ENCODE results near the gene RAP1GDS1.
"Not testable (repeated sequence)": the region's sequence is repeated elsewhere in the genome, so short reads cannot be mapped to it uniquely, and the experiment has no call there.

Gene RAP1GDS1

GRCh38 chr4:98420151-98420550 is 159.0 kb downstream of the RAP1GDS1 start:
- peaks cover 14 to 41% (median 33%) of the 10 kb centered on the region in 4 experiments for H3K36me3 ChIP-seq (ENCODE audit: control insufficient read depth in 4 of 4, insufficient read depth in 4 of 4, low read length in 3 of 4)

GRCh38 chr4:98421111-98421510 is 159.9 kb downstream of the RAP1GDS1 start:
- WGBS (ENCODE audit: insufficient coverage) = 100% methylated on average over 5 of the region's 5 CpGs
- Histone ChIP-seq H3K4me3 (ENCODE audit: control insufficient read depth in 1 of 7, extremely low read depth in 1 of 7, insufficient read depth in 4 of 7, low read depth in 2 of 7, low read length in 6 of 7) (no peak overlapping the region), H3K27ac (ENCODE audit: insufficient read depth in 1 of 2, low read depth in 1 of 2, low read length in 2 of 2, poor library complexity in 1 of 2, severe bottlenecking in 2 of 2) (no peak overlapping the region), H3K4me1 (ENCODE audit: control extremely low read depth in 1 of 4, control insufficient read depth in 4 of 4, insufficient read depth in 4 of 4, low read length in 3 of 4) (no peaks in the 10 kb centered on the region), H3K36me3 (ENCODE audit: control insufficient read depth in 4 of 4, insufficient read depth in 4 of 4, low read length in 3 of 4) (peaks cover 14 to 42% (median 35%) of the 10 kb centered on the region in 4 experiments), H3K9me3 (ENCODE audit: control extremely low read depth in 1 of 5, control insufficient read depth in 4 of 5, insufficient read depth in 2 of 5, low read depth in 1 of 5, low read length in 4 of 5) (peaks cover 0 to 6% (median 0%) of the 10 kb centered on the region in 5 experiments), H3K27me3 (replicated peaks in 2 of 5; ENCODE audit: control insufficient read depth in 4 of 5, insufficient read depth in 5 of 5, low read length in 4 of 5) (no peaks in the 10 kb centered on the region)
- no peak for DNase-seq
- CTCF ChIA-PET = interaction anchor here (1.6 kb wide), 1 partner anchor 18 kb away, joined by 3 read pairs; no protein-coding TSS in a partner anchor
- POLR2A ChIA-PET = no interaction called here

More at GRCh38 chr4:98420151-98420550, 159.0 kb downstream of the RAP1GDS1 start:
- H3K27me3 ChIP-seq (replicated peaks in 2 of 5; ENCODE audit: control insufficient read depth in 4 of 5, insufficient read depth in 5 of 5, low read length in 4 of 5); H3K9me3 ChIP-seq (ENCODE audit: control extremely low read depth in 1 of 5, control insufficient read depth in 4 of 5, insufficient read depth in 2 of 5, low read depth in 1 of 5, low read length in 4 of 5); H3K27ac ChIP-seq (ENCODE audit: insufficient read depth in 1 of 2, low read depth in 1 of 2, low read length in 2 of 2, poor library complexity in 1 of 2, severe bottlenecking in 2 of 2); DNase-seq; H3K4me1 ChIP-seq (ENCODE audit: control extremely low read depth in 1 of 4, control insufficient read depth in 4 of 4, insufficient read depth in 4 of 4, low read length in 3 of 4); H3K4me3 ChIP-seq (ENCODE audit: control insufficient read depth in 1 of 7, extremely low read depth in 1 of 7, insufficient read depth in 4 of 7, low read depth in 2 of 7, low read length in 6 of 7); POLR2A ChIA-PET: not testable (repeated sequence)
- 100% methylated on average over 3 of the region's 3 CpGs for WGBS (ENCODE audit: insufficient coverage)
- CTCF ChIA-PET = interaction anchor here (1.6 kb wide), 1 partner anchor 17 kb away, joined by 3 read pairs; no protein-coding TSS in a partner anchor

- Histone ChIP-seq H3K27me3 (replicated peaks in 2 of 5; ENCODE audit: control insufficient read depth in 4 of 5, insufficient read depth in 5 of 5, low read length in 4 of 5) (no peaks in the 10 kb centered on the region), H3K27ac (ENCODE audit: insufficient read depth in 1 of 2, low read depth in 1 of 2, low read length in 2 of 2, poor library complexity in 1 of 2, severe bottlenecking in 2 of 2) (no peak overlapping the region), H3K9me3 (ENCODE audit: control extremely low read depth in 1 of 5, control insufficient read depth in 4 of 5, insufficient read depth in 2 of 5, low read depth in 1 of 5, low read length in 4 of 5) (peaks cover 0 to 8% (median 0%) of the 10 kb centered on the region in 5 experiments), H3K4me1 (ENCODE audit: control extremely low read depth in 1 of 4, control insufficient read depth in 4 of 4, insufficient read depth in 4 of 4, low read length in 3 of 4) (no peaks in the 10 kb centered on the region), H3K4me3 (ENCODE audit: control insufficient read depth in 1 of 7, extremely low read depth in 1 of 7, insufficient read depth in 4 of 7, low read depth in 2 of 7, low read length in 6 of 7) (no peak overlapping the region), H3K36me3 (ENCODE audit: control insufficient read depth in 4 of 4, insufficient read depth in 4 of 4, low read length in 3 of 4) (peaks cover 14 to 41% (median 31%) of the 10 kb centered on the region in 4 experiments)
- POLR2A ChIA-PET = no interaction called here
- CTCF ChIA-PET = interaction anchor here (1.2 to 1.3 kb wide), 2 partner anchors 13 to 128 kb away, joined by 3 read pairs; no protein-coding TSS in a partner anchor
- no peak for DNase-seq
- 100% methylated on average over 4 of the region's 4 CpGs for WGBS (ENCODE audit: insufficient coverage)
Observed at GRCh38 chr4:98423009-98423408, 161.8 kb downstream of the RAP1GDS1 start.

GRCh38 chr4:98430708-98431403 is 169.7 kb downstream of the RAP1GDS1 start:
- peaks cover 0 to 13% (median 11%) of the 10 kb centered on the region in 4 experiments for H3K36me3 ChIP-seq (ENCODE audit: control insufficient read depth in 4 of 4, insufficient read depth in 4 of 4, low read length in 3 of 4)
- ChIA-PET POLR2A (no interaction called here), CTCF (interaction anchor here (1.9 kb wide), 1 partner anchor 9 kb away, joined by 4 read pairs; no protein-coding TSS in a partner anchor)
- H3K27ac ChIP-seq (ENCODE audit: insufficient read depth in 1 of 2, low read depth in 1 of 2, low read length in 2 of 2, poor library complexity in 1 of 2, severe bottlenecking in 2 of 2) = no peak overlapping the region
- DNase-seq = no peak
- peaks cover 0 to 3% (median 0%) of the 10 kb centered on the region in 4 experiments for H3K4me1 ChIP-seq (ENCODE audit: control extremely low read depth in 1 of 4, control insufficient read depth in 4 of 4, insufficient read depth in 4 of 4, low read length in 3 of 4)
- WGBS (ENCODE audit: insufficient coverage) = 100% methylated on average over 1 of the region's 4 CpGs
- no peak overlapping the region for H3K4me3 ChIP-seq (ENCODE audit: control insufficient read depth in 1 of 7, extremely low read depth in 1 of 7, insufficient read depth in 4 of 7, low read depth in 2 of 7, low read length in 6 of 7)
- no peaks in the 10 kb centered on the region for H3K27me3 ChIP-seq (replicated peaks in 2 of 5; ENCODE audit: control insufficient read depth in 4 of 5, insufficient read depth in 5 of 5, low read length in 4 of 5)
- peaks cover 0 to 2% (median 0%) of the 10 kb centered on the region in 5 experiments for H3K9me3 ChIP-seq (ENCODE audit: control extremely low read depth in 1 of 5, control insufficient read depth in 4 of 5, insufficient read depth in 2 of 5, low read depth in 1 of 5, low read length in 4 of 5)

- no peak overlapping the region for H3K27ac ChIP-seq (ENCODE audit: insufficient read depth in 1 of 2, low read depth in 1 of 2, low read length in 2 of 2, poor library complexity in 1 of 2, severe bottlenecking in 2 of 2)
- peak in 2 of 3 donors; percentile 50 to 66 for DNase-seq
- CTCF ChIA-PET = interaction anchor here (1.1 to 1.7 kb wide), 3 partner anchors 17 to 277 kb away, joined by 3 to 5 read pairs (median 3); no protein-coding TSS in a partner anchor
- H3K4me1 ChIP-seq (ENCODE audit: control extremely low read depth in 1 of 4, control insufficient read depth in 4 of 4, insufficient read depth in 4 of 4, low read length in 3 of 4) = peaks cover 0 to 3% (median 0%) of the 10 kb centered on the region in 4 experiments
- POLR2A ChIA-PET = no interaction called here
- no peaks in the 10 kb centered on the region for H3K27me3 ChIP-seq (replicated peaks in 2 of 5; ENCODE audit: control insufficient read depth in 4 of 5, insufficient read depth in 5 of 5, low read length in 4 of 5)
- no CpG with 5 or more reads among the region's 1 CpG for WGBS (ENCODE audit: insufficient coverage)
- H3K4me3 ChIP-seq (ENCODE audit: control insufficient read depth in 1 of 7, extremely low read depth in 1 of 7, insufficient read depth in 4 of 7, low read depth in 2 of 7, low read length in 6 of 7) = no peak overlapping the region
- H3K36me3 ChIP-seq (ENCODE audit: control insufficient read depth in 4 of 4, insufficient read depth in 4 of 4, low read length in 3 of 4) = peaks cover 0 to 23% (median 13%) of the 10 kb centered on the region in 4 experiments
- no peaks in the 10 kb centered on the region for H3K9me3 ChIP-seq (ENCODE audit: control extremely low read depth in 1 of 5, control insufficient read depth in 4 of 5, insufficient read depth in 2 of 5, low read depth in 1 of 5, low read length in 4 of 5)
Observed at GRCh38 chr4:98433691-98434090, 172.5 kb downstream of the RAP1GDS1 start.

- ChIA-PET CTCF (no interaction called here), POLR2A (no interaction called here)
- H3K27ac ChIP-seq (ENCODE audit: insufficient read depth in 1 of 2, low read depth in 1 of 2, low read length in 2 of 2, poor library complexity in 1 of 2, severe bottlenecking in 2 of 2) = no peak overlapping the region
- no peaks in the 10 kb centered on the region for H3K9me3 ChIP-seq (ENCODE audit: control extremely low read depth in 1 of 5, control insufficient read depth in 4 of 5, insufficient read depth in 2 of 5, low read depth in 1 of 5, low read length in 4 of 5)
- peaks cover 0 to 23% (median 13%) of the 10 kb centered on the region in 4 experiments for H3K36me3 ChIP-seq (ENCODE audit: control insufficient read depth in 4 of 4, insufficient read depth in 4 of 4, low read length in 3 of 4)
- no peaks in the 10 kb centered on the region for H3K27me3 ChIP-seq (replicated peaks in 2 of 5; ENCODE audit: control insufficient read depth in 4 of 5, insufficient read depth in 5 of 5, low read length in 4 of 5)
- H3K4me1 ChIP-seq (ENCODE audit: control extremely low read depth in 1 of 4, control insufficient read depth in 4 of 4, insufficient read depth in 4 of 4, low read length in 3 of 4) = peaks cover 0 to 3% (median 0%) of the 10 kb centered on the region in 4 experiments
- DNase-seq = no peak
- H3K4me3 ChIP-seq (ENCODE audit: control insufficient read depth in 1 of 7, extremely low read depth in 1 of 7, insufficient read depth in 4 of 7, low read depth in 2 of 7, low read length in 6 of 7) = no peak overlapping the region
- WGBS (ENCODE audit: insufficient coverage) = 100% methylated on average over 4 of the region's 6 CpGs
Observed at GRCh38 chr4:98434816-98435215, 173.6 kb downstream of the RAP1GDS1 start.

GRCh38 chr4:98444371-98444770 is 183.2 kb downstream of the RAP1GDS1 start:
- H3K4me3 ChIP-seq (ENCODE audit: control insufficient read depth in 1 of 7, extremely low read depth in 1 of 7, insufficient read depth in 4 of 7, low read depth in 2 of 7, low read length in 6 of 7) = no peak overlapping the region
- H3K27ac ChIP-seq (ENCODE audit: insufficient read depth in 1 of 2, low read depth in 1 of 2, low read length in 2 of 2, poor library complexity in 1 of 2, severe bottlenecking in 2 of 2) = no peak overlapping the region
- POLR2A ChIA-PET = no interaction called here
- no peak for DNase-seq
- no peaks in the 10 kb centered on the region for H3K27me3 ChIP-seq (replicated peaks in 2 of 5; ENCODE audit: control insufficient read depth in 4 of 5, insufficient read depth in 5 of 5, low read length in 4 of 5)
- peaks cover 22 to 37% (median 33%) of the 10 kb centered on the region in 4 experiments for H3K4me1 ChIP-seq (ENCODE audit: control extremely low read depth in 1 of 4, control insufficient read depth in 4 of 4, insufficient read depth in 4 of 4, low read length in 3 of 4)
- peaks cover 6 to 17% (median 11%) of the 10 kb centered on the region in 4 experiments for H3K36me3 ChIP-seq (ENCODE audit: control insufficient read depth in 4 of 4, insufficient read depth in 4 of 4, low read length in 3 of 4)
- H3K9me3 ChIP-seq (ENCODE audit: control extremely low read depth in 1 of 5, control insufficient read depth in 4 of 5, insufficient read depth in 2 of 5, low read depth in 1 of 5, low read length in 4 of 5) = no peaks in the 10 kb centered on the region
- CTCF ChIA-PET = interaction anchor here (1.1 kb wide), 1 partner anchor 8 kb away, joined by 3 read pairs; no protein-coding TSS in a partner anchor
